Articular chondrocyte of knee joint (primary cell): ENCODE data around the gene ARVCF. TPM values are rescaled to one million over a fixed set of nuclear protein-coding genes. Genes with fewer than 3 reads are reported as not detected.

Experiments used
- small RNA-seq: library from RNA; depleted of rRNA; stranded (forward); fragments of <200 nt; gene quantifications from one replicate; pipeline ENCODE3, GENCODE V24; 2012
- total RNA-seq: library from RNA; depleted of rRNA; stranded (reverse); fragments of >200 nt; gene quantifications from 2 replicates; pipeline ENCODE4 v1.2.3, GENCODE V29; 2012

Gene ARVCF
- 21.4 and 25.2 TPM in 2 replicates for total RNA-seq

DNA sequence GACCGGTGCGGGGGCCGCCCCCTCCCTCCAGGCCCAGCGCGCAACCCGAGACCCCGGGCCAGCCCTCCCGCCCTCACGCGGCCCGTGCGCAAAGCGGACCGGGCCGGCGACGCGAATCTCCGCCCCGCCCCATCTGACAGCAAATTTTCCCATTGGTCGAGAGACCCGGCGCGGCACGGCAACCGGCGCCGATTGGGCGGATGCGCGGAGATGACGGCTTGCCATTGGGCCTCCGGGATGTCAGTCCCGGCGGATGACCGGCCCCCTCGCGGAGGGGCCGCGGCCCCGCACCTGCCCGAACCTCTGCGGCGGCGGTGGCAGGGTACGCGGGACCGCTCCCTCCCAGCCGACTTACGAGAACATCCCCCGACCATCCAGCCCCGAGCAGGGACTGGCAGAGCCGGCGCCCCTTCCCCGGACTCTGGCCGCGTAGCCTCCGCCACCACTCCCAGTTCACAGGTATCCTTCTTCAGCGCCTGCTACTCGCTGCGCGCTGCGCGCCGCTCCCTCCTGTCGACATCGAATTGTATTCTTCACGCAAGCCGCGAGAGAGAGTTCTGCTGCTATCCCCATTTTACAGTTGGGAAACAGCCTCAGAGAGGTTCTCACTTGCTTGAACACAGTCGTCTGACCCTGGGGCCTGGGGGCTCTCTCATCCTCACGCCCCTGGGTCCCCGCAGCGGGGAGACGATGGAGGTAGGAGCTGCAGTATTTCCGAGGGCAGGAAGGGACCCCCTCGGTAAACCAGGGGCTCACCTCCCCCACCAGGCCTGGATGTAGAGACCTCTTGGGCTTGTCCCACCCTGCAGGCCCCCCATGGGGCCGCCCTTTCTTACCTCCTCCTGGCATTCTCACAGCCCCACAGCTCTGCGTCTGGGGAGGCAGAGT lies at the start of gene ARVCF:
Gene ARVCF, minus strand, starts transcription at position 90 of the 888 bp plus-strand sequence. CDS start 26,029 bp downstream, outside the sequence.

DNA sequence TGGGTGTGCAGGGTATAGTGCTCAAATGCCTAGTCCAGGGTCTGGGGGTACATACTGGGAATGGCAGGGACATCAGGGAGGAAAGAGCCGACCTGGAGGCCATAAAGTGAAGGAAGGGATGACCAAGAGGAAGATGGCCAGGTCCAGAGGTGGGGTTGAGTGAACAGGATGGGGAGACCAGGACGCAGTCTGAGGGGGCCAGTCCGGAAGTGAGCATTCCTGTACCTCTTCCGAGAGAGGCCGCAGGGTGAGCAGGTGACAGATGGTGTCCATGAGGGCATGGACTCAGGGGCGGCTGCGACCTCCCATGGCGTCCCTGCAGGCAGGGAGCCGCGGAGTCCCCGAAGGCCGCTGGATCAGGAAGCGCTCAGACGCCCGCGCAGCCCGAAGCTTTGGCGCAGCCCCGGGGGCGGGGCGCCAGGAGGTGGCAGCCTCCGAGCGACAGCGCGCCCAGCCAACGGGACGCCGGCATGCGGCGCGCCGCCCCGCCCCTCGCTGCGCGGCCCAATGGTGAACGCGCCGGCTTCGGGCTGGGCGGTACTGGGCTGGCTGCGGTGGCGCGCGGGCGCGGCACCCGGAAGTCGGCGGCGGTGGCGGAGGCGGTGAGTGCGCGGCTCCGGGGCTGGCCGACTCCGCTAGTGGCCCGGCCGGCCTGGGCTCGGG lies 4.0 kb upstream of the ARVCF start, which contains the start of gene TANGO2:
Gene TANGO2, plus strand, starts transcription at position 578 of the 663 bp plus-strand sequence. CDS start 15,689 bp downstream, outside the sequence.

GRCh38 chr22:19941365-19942082 lies 75.1 kb downstream of the ARVCF start, which contains the start of the genes COMT and TXNRD2:
Gene COMT (plus strand): TSS chr22:19941772. CDS start chr22:19962527, 20,755 bp downstream.
Gene TXNRD2 (minus strand): TSS chr22:19941818. CDS start chr22:19941803, 15 bp downstream.

Small RNA genes lying within 50 kb of the gene (small RNA-seq; reads per million reads assigned to genes)
- 223 reads per million, percentile 98 among the genes with 10 or more reads in this experiment for gene MIR185

Other genes starting within 250 kb of the ARVCF start
- gene GNB1L, start 161.9 kb downstream of the ARVCF start, total RNA-seq = 3.5 and 3.8 TPM in 2 replicates
- gene RTL10, start 161.9 kb downstream of the ARVCF start, total RNA-seq = 10.8 and 14.2 TPM in 2 replicates
- 222 and 228 TPM in 2 replicates for gene COMT, start 75.1 kb downstream of the ARVCF start, total RNA-seq
- gene TXNRD2, start 75.0 kb downstream of the ARVCF start, total RNA-seq = 13.3 and 16.5 TPM in 2 replicates
- 44.9 and 51.9 TPM in 2 replicates for gene TANGO2, start 4.3 kb upstream of the ARVCF start, total RNA-seq
- gene DGCR8, start 63.4 kb upstream of the ARVCF start, total RNA-seq = 23.0 and 28.5 TPM in 2 replicates
- 117 and 128 TPM in 2 replicates for gene RANBP1, start 99.3 kb upstream of the ARVCF start, total RNA-seq
- 30.1 and 30.6 TPM in 2 replicates for gene TRMT2A, start 100.4 kb upstream of the ARVCF start, total RNA-seq
- 10.6 and 12.5 TPM in 2 replicates for gene ZDHHC8, start 115.0 kb upstream of the ARVCF start, total RNA-seq
- 0.65 and 1.3 TPM in 2 replicates for gene CCDC188, start 134.2 kb upstream of the ARVCF start, total RNA-seq